GM12801 (cell line): ENCODE data around the gene HIP1R.

Source experiments
- TF ChIP-seq, protein P1 (sequence below): IDR thresholded peaks from one replicate; pipeline ENCODE4 v1.5.1; 2011; ENCODE audit warnings: control low read depth; ENCODE audit not compliant: insufficient read length; ENCODE audit errors: extremely low read depth

Gene HIP1R

DNA sequence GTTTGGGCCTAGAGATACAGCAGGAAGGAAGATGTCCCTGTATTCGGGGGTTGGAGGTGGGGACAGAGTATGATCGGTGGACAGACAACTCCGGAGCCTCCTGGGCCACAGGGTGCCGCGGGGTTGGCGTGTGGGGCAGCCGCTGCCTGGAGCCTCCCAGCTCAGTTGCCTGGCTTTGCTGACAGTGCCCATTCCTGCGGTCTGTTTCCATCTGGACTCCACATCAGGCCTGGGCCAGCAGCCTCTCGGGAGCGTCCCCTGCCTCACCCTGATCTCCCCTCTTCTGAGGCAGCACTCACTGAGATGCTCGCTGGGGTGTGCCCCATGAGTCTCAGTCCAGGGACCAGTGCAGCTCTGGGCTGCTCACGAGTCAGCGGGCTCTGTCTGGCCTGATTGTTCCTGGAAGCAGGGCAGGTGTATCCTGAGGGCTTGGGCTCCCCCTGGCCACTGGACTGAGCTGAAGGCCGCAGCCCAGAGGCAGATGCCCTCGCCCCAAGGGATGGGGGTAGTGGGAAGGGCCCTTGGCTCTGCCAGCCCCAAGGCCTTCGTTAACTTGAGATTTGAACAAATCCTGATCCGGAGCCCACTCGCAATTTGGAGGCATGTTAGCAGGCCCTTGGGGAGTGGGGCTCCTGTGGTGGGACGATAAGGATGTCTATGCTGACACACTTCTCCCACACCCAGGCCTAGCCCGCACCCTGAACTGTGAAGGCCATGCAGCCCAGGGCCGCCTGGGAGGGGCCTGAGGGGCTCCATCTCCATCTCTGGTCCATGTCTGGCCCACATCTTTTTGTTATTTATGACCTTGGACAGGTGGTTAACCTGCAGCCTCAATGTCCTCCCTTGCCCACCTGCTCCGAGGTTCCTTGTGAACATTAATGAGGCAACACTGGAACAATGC lies 7.5 kb downstream of the HIP1R start:
- TF ChIP-seq, protein P1, sequence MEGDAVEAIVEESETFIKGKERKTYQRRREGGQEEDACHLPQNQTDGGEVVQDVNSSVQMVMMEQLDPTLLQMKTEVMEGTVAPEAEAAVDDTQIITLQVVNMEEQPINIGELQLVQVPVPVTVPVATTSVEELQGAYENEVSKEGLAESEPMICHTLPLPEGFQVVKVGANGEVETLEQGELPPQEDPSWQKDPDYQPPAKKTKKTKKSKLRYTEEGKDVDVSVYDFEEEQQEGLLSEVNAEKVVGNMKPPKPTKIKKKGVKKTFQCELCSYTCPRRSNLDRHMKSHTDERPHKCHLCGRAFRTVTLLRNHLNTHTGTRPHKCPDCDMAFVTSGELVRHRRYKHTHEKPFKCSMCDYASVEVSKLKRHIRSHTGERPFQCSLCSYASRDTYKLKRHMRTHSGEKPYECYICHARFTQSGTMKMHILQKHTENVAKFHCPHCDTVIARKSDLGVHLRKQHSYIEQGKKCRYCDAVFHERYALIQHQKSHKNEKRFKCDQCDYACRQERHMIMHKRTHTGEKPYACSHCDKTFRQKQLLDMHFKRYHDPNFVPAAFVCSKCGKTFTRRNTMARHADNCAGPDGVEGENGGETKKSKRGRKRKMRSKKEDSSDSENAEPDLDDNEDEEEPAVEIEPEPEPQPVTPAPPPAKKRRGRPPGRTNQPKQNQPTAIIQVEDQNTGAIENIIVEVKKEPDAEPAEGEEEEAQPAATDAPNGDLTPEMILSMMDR = no peak

GRCh38 chr12:122843455-122843854 lies 8.2 kb downstream of the HIP1R start:
- TF ChIP-seq, protein P1 = no peak

GRCh38 chr12:122844366-122844971 lies 9.2 kb downstream of the HIP1R start:
- TF ChIP-seq, protein P1 = no peak

DNA sequence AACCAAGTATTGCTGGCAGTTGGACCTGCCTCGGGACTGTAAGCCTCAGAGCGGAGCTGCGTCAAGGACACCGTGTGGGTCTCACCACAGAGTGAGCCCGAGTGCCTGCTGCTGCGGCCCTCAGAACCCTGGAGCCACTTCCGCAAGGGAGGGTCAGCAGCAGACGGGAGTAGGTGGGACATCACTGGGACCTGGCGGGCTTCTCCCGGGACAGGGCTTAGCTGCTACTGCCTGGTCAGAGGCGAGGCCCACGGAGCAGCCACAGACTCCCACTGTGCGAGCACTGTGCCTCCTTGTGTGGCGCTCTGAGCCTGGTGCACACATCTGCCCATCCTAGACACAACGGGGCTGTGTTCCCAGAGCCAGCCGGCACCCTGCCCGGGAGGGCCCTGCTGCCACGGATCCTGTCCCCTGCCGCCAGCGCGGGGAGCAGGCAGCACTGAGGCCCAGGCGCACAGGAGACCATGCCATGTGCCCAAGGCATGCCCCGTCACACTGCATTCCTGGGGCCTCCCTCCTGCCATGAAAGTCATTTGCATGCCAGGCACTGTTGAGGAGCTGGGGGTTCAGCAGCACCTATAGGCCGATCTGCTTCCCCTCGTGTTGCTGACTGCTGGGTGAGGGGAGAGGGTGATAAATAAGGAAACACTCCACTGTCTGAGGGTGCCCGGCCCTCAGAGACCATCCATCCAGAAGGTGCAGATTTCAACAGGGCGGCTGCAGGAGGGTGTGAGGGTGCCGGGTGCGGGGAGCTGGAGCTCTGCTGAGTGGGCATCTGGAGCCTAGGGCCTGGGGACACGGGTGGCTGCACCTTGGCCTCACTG lies 10.0 kb downstream of the HIP1R start:
- TF ChIP-seq, protein P1 = no peak

- TF ChIP-seq, protein P1 = no peak
Observed at GRCh38 chr12:122845865-122846621, 10.8 kb downstream of the HIP1R start.

GRCh38 chr12:122846622-122847515 lies 11.6 kb downstream of the HIP1R start:
- TF ChIP-seq, protein P1 = no peak
